DOHH2 (cell line): ENCODE measurements around the gene SLC4A3.

ENCODE experiments used
- H3F3A ChIP-seq: fragments of 200-600 bp; sonication (generic), shearing (Covaris generic); 2 replicates; pipeline ENCODE4 v1.6.0; 2016; ENCODE audit warnings: antibody characterized with exemption, mild to moderate bottlenecking; ENCODE audit not compliant: control insufficient read depth, insufficient read depth
- H3K27ac ChIP-seq: fragments of 200-600 bp; sonication (generic); 2 replicates; pipeline ENCODE4 v1.5.1; 2014; ENCODE audit warnings: low read depth, mild to moderate bottlenecking, low read length, moderate library complexity
- H3K27me3 ChIP-seq: fragments of 200-600 bp; sonication (generic); 2 replicates; pipeline ENCODE4 v1.6.1; 2014; ENCODE audit warnings: mild to moderate bottlenecking, low read length, mixed read lengths; ENCODE audit not compliant: control insufficient read depth
- H3K36me3 ChIP-seq: fragments of 200-600 bp; sonication (generic); 2 replicates; pipeline ENCODE4 v1.6.1; 2014; ENCODE audit warnings: mild to moderate bottlenecking, low read length, moderate library complexity, mixed read lengths; ENCODE audit not compliant: control insufficient read depth
- H3K4me1 ChIP-seq: fragments of 200-600 bp; sonication (generic); 2 replicates; pipeline ENCODE4 v1.6.1; 2014; ENCODE audit warnings: mild to moderate bottlenecking, low read length, mixed read lengths; ENCODE audit not compliant: control insufficient read depth
- H3K4me2 ChIP-seq: fragments of 200-600 bp; sonication (generic); 2 replicates; pipeline ENCODE4 v1.6.0; 2014; ENCODE audit warnings: mild to moderate bottlenecking, low read length, moderate library complexity
- H3K4me3 ChIP-seq: fragments of 200-600 bp; sonication (generic); 2 replicates; pipeline ENCODE4 v1.5.1; 2014; ENCODE audit warnings: mild to moderate bottlenecking, low read length, mixed read lengths
- H3K79me2 ChIP-seq: fragments of 200-600 bp; sonication (generic); 2 replicates; pipeline ENCODE4 v1.6.1; 2014; ENCODE audit warnings: mild to moderate bottlenecking, low read length, mixed read lengths; ENCODE audit not compliant: control insufficient read depth
- H3K9me2 ChIP-seq: fragments of 200-600 bp; sonication (generic); replicated peaks from 2 replicates; pipeline ENCODE4 v1.6.1; 2014; ENCODE audit warnings: mild to moderate bottlenecking, low read length, mixed read lengths; ENCODE audit not compliant: control insufficient read depth
- H3K9me3 ChIP-seq: fragments of 200-600 bp; sonication (generic); 2 replicates; pipeline ENCODE4 v1.6.1; 2014; ENCODE audit warnings: antibody characterized with exemption, low read length, mixed read lengths; ENCODE audit not compliant: control insufficient read depth, insufficient read depth
- H4K20me1 ChIP-seq: fragments of 200-600 bp; sonication (generic); 2 replicates; pipeline ENCODE4 v1.6.0; 2014; ENCODE audit warnings: low read depth, mild to moderate bottlenecking, antibody characterized with exemption, low read length, moderate library complexity; ENCODE audit not compliant: control insufficient read depth, insufficient read depth
- CTCF ChIP-seq: fragments of 200-600 bp; sonication (generic); IDR thresholded peaks from one replicate; pipeline ENCODE4 v1.5.1; 2014; ENCODE audit warnings: antibody characterized with exemption, mild to moderate bottlenecking, low read depth, low read length; ENCODE audit not compliant: poor library complexity, severe bottlenecking
- EZH2phosphoT487 ChIP-seq: fragments of 200-600 bp; sonication (generic); IDR thresholded peaks from 2 replicates; pipeline ENCODE4 v1.6.1; 2017; ENCODE audit warnings: borderline replicate concordance, mild to moderate bottlenecking, antibody characterized with exemption, low read length, moderate library complexity, mixed read lengths

The SLC4A3 gene

DNA sequence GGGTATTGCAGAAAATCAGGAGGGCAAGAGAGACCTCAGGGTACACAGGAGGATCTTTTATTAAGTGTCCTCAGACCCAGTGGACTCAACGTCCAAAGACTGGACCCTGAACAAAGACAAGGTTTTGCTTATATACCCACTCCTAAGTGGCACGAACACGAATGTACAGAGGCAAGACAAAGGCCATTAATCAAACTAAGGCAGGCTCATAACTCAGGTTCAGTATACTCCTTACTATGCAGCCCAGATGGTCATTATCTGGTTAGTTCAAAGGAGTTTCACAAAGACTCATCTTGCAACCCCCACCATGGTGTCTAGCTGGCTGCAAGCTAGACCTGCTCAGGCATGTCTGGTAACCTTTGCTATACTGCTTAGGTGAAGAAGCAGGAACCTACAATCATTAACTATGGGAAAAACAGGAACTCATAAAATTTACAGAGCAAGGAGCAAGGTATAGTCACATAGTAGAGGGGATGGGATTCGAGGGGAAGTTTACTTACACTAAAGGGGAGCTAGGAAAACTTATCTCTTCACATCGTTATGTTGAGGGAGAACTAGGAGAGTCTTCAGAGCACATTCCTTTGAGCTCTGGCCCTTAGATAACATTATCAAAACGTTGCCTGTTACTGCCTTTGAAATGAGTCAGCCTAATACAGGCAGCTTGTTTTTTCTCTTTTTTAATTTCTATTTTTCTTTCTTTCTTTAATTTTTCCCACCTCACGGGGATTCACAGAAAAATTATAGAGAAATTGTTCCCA lies 33.9 kb downstream of the SLC4A3 start:
- Histone ChIP-seq H3F3A (no peaks in the 10 kb centered on the region), H3K79me2 (no peaks in the 10 kb centered on the region), H3K9me2 (no peaks in the 10 kb centered on the region), H4K20me1 (no peaks in the 10 kb centered on the region), H3K4me1 (no peaks in the 10 kb centered on the region), H3K27me3 (peaks cover 31% of the 10 kb centered on the region), H3K4me2 (no peak overlapping the region), H3K9me3 (no peaks in the 10 kb centered on the region), H3K36me3 (no peaks in the 10 kb centered on the region), H3K4me3 (no peak overlapping the region), H3K27ac (no peak overlapping the region)
- TF ChIP-seq CTCF: no peak
- TF ChIP-seq EZH2phosphoT487: no peak

DNA sequence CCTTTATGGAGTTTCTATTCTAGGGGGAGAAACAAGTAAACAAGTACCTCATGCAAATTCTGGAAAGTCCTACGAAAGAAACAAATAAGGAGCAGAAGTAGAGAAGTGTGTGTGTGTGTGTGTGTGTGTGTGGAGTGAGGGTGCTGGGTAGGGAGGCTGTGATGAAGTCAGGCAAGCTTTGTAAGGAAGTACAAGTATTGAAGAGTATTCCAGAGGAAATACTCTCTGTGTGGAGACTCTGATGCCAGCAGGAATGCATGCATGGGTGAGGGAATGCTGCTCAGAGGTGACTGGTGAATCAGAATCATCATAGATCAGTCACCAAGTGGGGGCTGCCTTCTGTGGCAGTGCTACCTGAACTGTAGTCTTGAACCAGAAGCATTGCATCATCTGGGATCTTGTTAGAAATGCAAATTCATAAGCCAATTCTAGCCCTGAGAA lies 34.5 kb downstream of the SLC4A3 start:
- Histone ChIP-seq H3K9me3 (no peaks in the 10 kb centered on the region), H3K4me3 (no peak overlapping the region), H3K4me2 (no peak overlapping the region), H3K4me1 (no peaks in the 10 kb centered on the region), H3K9me2 (no peaks in the 10 kb centered on the region), H4K20me1 (no peaks in the 10 kb centered on the region), H3K27me3 (peaks cover 26% of the 10 kb centered on the region), H3F3A (no peaks in the 10 kb centered on the region), H3K36me3 (no peaks in the 10 kb centered on the region), H3K79me2 (no peaks in the 10 kb centered on the region), H3K27ac (no peak overlapping the region)
- TF ChIP-seq EZH2phosphoT487: no peak
- TF ChIP-seq CTCF: no peak

GRCh38 chr2:219662566-219662965 lies 35.1 kb downstream of the SLC4A3 start:
- Histone ChIP-seq H3K4me2 (no peak overlapping the region), H3K27ac (no peak overlapping the region), H3K4me1 (no peaks in the 10 kb centered on the region), H3K36me3 (no peaks in the 10 kb centered on the region), H3K27me3 (peaks cover 22% of the 10 kb centered on the region), H3K4me3 (no peak overlapping the region), H4K20me1 (no peaks in the 10 kb centered on the region), H3F3A (no peaks in the 10 kb centered on the region), H3K9me3 (no peaks in the 10 kb centered on the region), H3K79me2 (no peaks in the 10 kb centered on the region), H3K9me2 (no peaks in the 10 kb centered on the region)
- no peak for TF ChIP-seq CTCF
- TF ChIP-seq EZH2phosphoT487: no peak
